ENCODE results near the gene CLPTM1L. TPM values are rescaled to one million over a fixed set of nuclear protein-coding genes. Genes with fewer than 3 reads are reported as not detected.
A peak's percentile ranks its signal among the peaks of the same experiment; 100 is the strongest.

The CLPTM1L gene
- total RNA-seq, 1 donor from 2014 or later, result 74.8 TPM

GRCh38 chr5:1390333-1390732, 45.4 kb upstream of the CLPTM1L start:
- Histone ChIP-seq H3K4me1 (peaks cover 3% of the 10 kb centered on the region), H4K20me1 (ENCODE audit: low read depth) (no peaks in the 10 kb centered on the region), H3F3A (ENCODE audit: low read depth) (no peaks in the 10 kb centered on the region), H3K9me3 (ENCODE audit: low read depth) (no peaks in the 10 kb centered on the region), H3K9ac (no peak overlapping the region), H3K79me2 (ENCODE audit: low read depth) (no peaks in the 10 kb centered on the region), H3K27ac (no peak overlapping the region), H3K4me2 (no peak overlapping the region), H3K4me3 (no peak overlapping the region), H2AFZ (replicated peaks) (no peak overlapping the region), H3K27me3 (peaks cover 76% of the 10 kb centered on the region), H3K36me3 (no peaks in the 10 kb centered on the region)
- H3K27ac Mint-ChIP-seq, result no peak overlapping the region
- peaks cover 3% of the 10 kb centered on the region for H3K9me3 Mint-ChIP-seq
- H3K4me1 Mint-ChIP-seq, result peaks cover 11% of the 10 kb centered on the region
- H3K36me3 Mint-ChIP-seq, result no peaks in the 10 kb centered on the region
- no peak overlapping the region for H3K4me3 Mint-ChIP-seq
- TF ChIP-seq EZH2phosphoT487 (IDR thresholded peaks at IDR 0.05), result no peak
- no peak for TF ChIP-seq CTCF (IDR thresholded peaks at IDR 0.05)
- no peak for TF ChIP-seq EZH2 (IDR thresholded peaks at IDR 0.05)
- peaks cover 35% of the 10 kb centered on the region for H3K27me3 Mint-ChIP-seq (ENCODE audit: insufficient read depth, low read depth)
- no peak for DNase-seq (ENCODE audit: low spot score)

GRCh38 chr5:1388383-1388967, 43.6 kb upstream of the CLPTM1L start:
- Mint-ChIP-seq H3K27me3 (ENCODE audit: insufficient read depth, low read depth) (peaks cover 44% of the 10 kb centered on the region), H3K4me3 (peak overlapping the region; percentile 19), H3K36me3 (no peaks in the 10 kb centered on the region), H3K9me3 (peaks cover 3% of the 10 kb centered on the region), H3K27ac (no peak overlapping the region), H3K4me1 (peaks cover 10% of the 10 kb centered on the region)
- Histone ChIP-seq H3K9me3 (ENCODE audit: low read depth) (no peaks in the 10 kb centered on the region), H2AFZ (replicated peaks) (no peak overlapping the region), H3K4me1 (peaks cover 4% of the 10 kb centered on the region), H3K4me2 (no peak overlapping the region), H3K36me3 (no peaks in the 10 kb centered on the region), H3K27me3 (peaks cover 84% of the 10 kb centered on the region), H3K4me3 (no peak overlapping the region), H3K27ac (no peak overlapping the region), H3F3A (ENCODE audit: low read depth) (no peaks in the 10 kb centered on the region), H4K20me1 (ENCODE audit: low read depth) (no peaks in the 10 kb centered on the region), H3K9ac (no peak overlapping the region), H3K79me2 (ENCODE audit: low read depth) (no peaks in the 10 kb centered on the region)
- TF ChIP-seq EZH2phosphoT487 (IDR thresholded peaks at IDR 0.05), result no peak
- TF ChIP-seq EZH2 (IDR thresholded peaks at IDR 0.05), result no peak
- no peak for TF ChIP-seq CTCF (IDR thresholded peaks at IDR 0.05)
- DNase-seq (ENCODE audit: low spot score), result no peak

- Histone ChIP-seq H3K9ac (no peak overlapping the region), H3K9me3 (ENCODE audit: low read depth) (no peaks in the 10 kb centered on the region), H3K27me3 (peaks cover 90% of the 10 kb centered on the region), H2AFZ (replicated peaks) (no peak overlapping the region), H3K79me2 (ENCODE audit: low read depth) (no peaks in the 10 kb centered on the region), H3K4me2 (no peak overlapping the region), H3K4me1 (peaks cover 4% of the 10 kb centered on the region), H4K20me1 (ENCODE audit: low read depth) (no peaks in the 10 kb centered on the region), H3K27ac (no peak overlapping the region), H3K4me3 (no peak overlapping the region), H3K36me3 (no peaks in the 10 kb centered on the region), H3F3A (ENCODE audit: low read depth) (no peaks in the 10 kb centered on the region)
- Mint-ChIP-seq H3K36me3 (no peaks in the 10 kb centered on the region), H3K9me3 (peaks cover 3% of the 10 kb centered on the region), H3K4me3 (no peak overlapping the region), H3K27me3 (ENCODE audit: insufficient read depth, low read depth) (peaks cover 44% of the 10 kb centered on the region), H3K4me1 (peaks cover 10% of the 10 kb centered on the region), H3K27ac (no peak overlapping the region)
- TF ChIP-seq CTCF (IDR thresholded peaks at IDR 0.05) (no peak), EZH2phosphoT487 (IDR thresholded peaks at IDR 0.05) (no peak), EZH2 (IDR thresholded peaks at IDR 0.05) (no peak)
- DNase-seq (ENCODE audit: low spot score), result no peak
Measured at GRCh38 chr5:1387876-1388275, 43.0 kb upstream of the CLPTM1L start.

Data from neural progenitor cell (in vitro differentiated cells).